Colon (tissue), 2 donors: ENCODE results near the gene B4GALNT4.
"Not testable (repeated sequence)": the region's sequence is repeated elsewhere in the genome, so short reads cannot be mapped to it uniquely, and the experiment has no call there.

Experiments
- FAIRE-seq: peaks from 2 replicates; lab custom pipeline; 2012; peaks lifted over from hg19 to GRCh38; lab: Jason Lieb, UNC
- donor health status: control.
- donor health status: control.

The B4GALNT4 gene

GRCh38 chr11:334264-334994, 34.9 kb upstream of the B4GALNT4 start:
- no peak for FAIRE-seq

- no peak for FAIRE-seq
Measured at GRCh38 chr11:335779-336658, 33.3 kb upstream of the B4GALNT4 start.

- no peak for FAIRE-seq
Measured at GRCh38 chr11:336659-337198, 32.6 kb upstream of the B4GALNT4 start.

- no peak for FAIRE-seq
Measured at GRCh38 chr11:337711-338110, 31.6 kb upstream of the B4GALNT4 start.

GRCh38 chr11:339963-340362, 29.3 kb upstream of the B4GALNT4 start:
- no peak for FAIRE-seq

- no peak for FAIRE-seq
Measured at GRCh38 chr11:340539-341512, 28.5 kb upstream of the B4GALNT4 start.

GRCh38 chr11:342328-342727, 27.0 kb upstream of the B4GALNT4 start:
- FAIRE-seq = no peak

- no peak for FAIRE-seq
Measured at GRCh38 chr11:344836-345578, 24.3 kb upstream of the B4GALNT4 start.

GRCh38 chr11:346529-346928, 22.8 kb upstream of the B4GALNT4 start:
- no peak for FAIRE-seq

GRCh38 chr11:349270-349954, 19.9 kb upstream of the B4GALNT4 start:
- not testable (repeated sequence) for FAIRE-seq

GRCh38 chr11:350033-350722, 19.1 kb upstream of the B4GALNT4 start:
- FAIRE-seq = not testable (repeated sequence)

- FAIRE-seq = no peak
Measured at GRCh38 chr11:350723-351255, 18.5 kb upstream of the B4GALNT4 start.

- FAIRE-seq = no peak
Measured at GRCh38 chr11:351411-351810, 17.9 kb upstream of the B4GALNT4 start.

- FAIRE-seq = no peak
Measured at GRCh38 chr11:352456-353031, 16.8 kb upstream of the B4GALNT4 start.

GRCh38 chr11:353179-353873, 16.0 kb upstream of the B4GALNT4 start:
- FAIRE-seq = no peak

- no peak for FAIRE-seq
Measured at GRCh38 chr11:355581-356458, 13.5 kb upstream of the B4GALNT4 start.

GRCh38 chr11:356610-357009, 12.7 kb upstream of the B4GALNT4 start:
- no peak for FAIRE-seq

GRCh38 chr11:357582-357981, 11.7 kb upstream of the B4GALNT4 start:
- no peak for FAIRE-seq
